Measurements from ENCODE around the gene GPC6. TPM values are rescaled to one million over a fixed set of nuclear protein-coding genes. Genes with fewer than 3 reads are reported as not detected.

Gene GPC6
- total and polyA plus RNA-seq, 2 donors (not counting 1 experiment from before 2014, with no cell fraction given), result not detected

- no peaks in the 10 kb centered on the region for H3K4me1 ChIP-seq (ENCODE audit: control insufficient read depth in 2 of 2, insufficient read depth in 2 of 2, low read length in 2 of 2)
- H3K4me2 ChIP-seq (replicated peaks; ENCODE audit: low read depth, low read length, poor library complexity, severe bottlenecking), result no peak overlapping the region
- TF ChIP-seq EZH2 (IDR thresholded peaks at IDR 0.05; ENCODE audit: borderline replicate concordance, insufficient read depth, low read depth, low read length, poor library complexity, severe bottlenecking), result no peak
- CTCF ChIA-PET, result no interaction called here
- H3K27me3 ChIP-seq (replicated peaks in 1 of 4; ENCODE audit: control extremely low read depth in 1 of 4, control insufficient read depth in 3 of 4, insufficient read depth in 4 of 4, low read length in 3 of 4), result no peaks in the 10 kb centered on the region
- no peak overlapping the region for H3K9ac ChIP-seq (ENCODE audit: low read length)
- H3K4me3 Mint-ChIP-seq, result no peak overlapping the region
- no peaks in the 10 kb centered on the region for H4K20me1 ChIP-seq (ENCODE audit: control insufficient read depth, insufficient read depth, low read length, poor library complexity, severe bottlenecking)
- no peak overlapping the region for H3K27ac ChIP-seq (ENCODE audit: low read length in 2 of 2)
- intact Hi-C loops (cut with micrococcal nuclease), result no loop called here
- no CpG with 5 or more reads among the region's 1 CpG for WGBS (ENCODE audit: insufficient coverage)
- no peak overlapping the region for H3K27ac Mint-ChIP-seq
- DNase-seq, result no peak
- H3K4me1 Mint-ChIP-seq, result no peaks in the 10 kb centered on the region
- H3K27me3 Mint-ChIP-seq, result no peaks in the 10 kb centered on the region
- no peak for ATAC-seq (ENCODE audit: low read depth)
- H3K79me2 ChIP-seq (ENCODE audit: control insufficient read depth, insufficient read depth, low read length), result no peaks in the 10 kb centered on the region
- no peaks in the 10 kb centered on the region for H3K36me3 ChIP-seq (replicated peaks in 1 of 2; ENCODE audit: control extremely low read depth in 1 of 2, control insufficient read depth in 1 of 2, extremely low read depth in 1 of 2, insufficient read depth in 2 of 2, low read length in 1 of 2)
- H3K9me3 Mint-ChIP-seq (ENCODE audit: insufficient read depth), result no peaks in the 10 kb centered on the region
- H2AFZ ChIP-seq (ENCODE audit: insufficient read depth, low read depth, low read length, poor library complexity, severe bottlenecking), result no peak overlapping the region
- POLR2A ChIA-PET, result no interaction called here
- no peaks in the 10 kb centered on the region for H3K9me3 ChIP-seq (ENCODE audit: control extremely low read depth in 1 of 3, control insufficient read depth in 2 of 3, insufficient read depth in 1 of 3, low read length in 2 of 3)
- H3K4me3 ChIP-seq (ENCODE audit: control extremely low read depth in 1 of 5, extremely low read depth in 1 of 5, insufficient read depth in 1 of 5, low read depth in 2 of 5, low read length in 4 of 5), result no peak overlapping the region
Observed at GRCh38 chr13:93368296-93368695, 141.7 kb downstream of the GPC6 start.

GRCh38 chr13:93368718-93369117, 142.1 kb downstream of the GPC6 start:
- TF ChIP-seq EZH2 (IDR thresholded peaks at IDR 0.05; ENCODE audit: borderline replicate concordance, insufficient read depth, low read depth, low read length, poor library complexity, severe bottlenecking), result no peak
- no peak for TF ChIP-seq CTCF (IDR thresholded peaks at IDR 0.05)
- Histone ChIP-seq H3K4me1 (ENCODE audit: control insufficient read depth in 2 of 2, insufficient read depth in 2 of 2, low read length in 2 of 2) (no peaks in the 10 kb centered on the region), H3K27ac (ENCODE audit: low read length in 2 of 2) (no peak overlapping the region), H3K36me3 (replicated peaks in 1 of 2; ENCODE audit: control extremely low read depth in 1 of 2, control insufficient read depth in 1 of 2, extremely low read depth in 1 of 2, insufficient read depth in 2 of 2, low read length in 1 of 2) (no peaks in the 10 kb centered on the region), H3K9ac (ENCODE audit: low read length) (no peak overlapping the region), H3K4me2 (replicated peaks; ENCODE audit: low read depth, low read length, poor library complexity, severe bottlenecking) (no peak overlapping the region), H3K4me3 (ENCODE audit: control extremely low read depth in 1 of 5, extremely low read depth in 1 of 5, insufficient read depth in 1 of 5, low read depth in 2 of 5, low read length in 4 of 5) (no peak overlapping the region), H3K9me3 (ENCODE audit: control extremely low read depth in 1 of 3, control insufficient read depth in 2 of 3, insufficient read depth in 1 of 3, low read length in 2 of 3) (no peaks in the 10 kb centered on the region), H3K79me2 (ENCODE audit: control insufficient read depth, insufficient read depth, low read length) (no peaks in the 10 kb centered on the region), H3K27me3 (replicated peaks in 1 of 4; ENCODE audit: control extremely low read depth in 1 of 4, control insufficient read depth in 3 of 4, insufficient read depth in 4 of 4, low read length in 3 of 4) (no peaks in the 10 kb centered on the region), H2AFZ (ENCODE audit: insufficient read depth, low read depth, low read length, poor library complexity, severe bottlenecking) (no peak overlapping the region), H4K20me1 (ENCODE audit: control insufficient read depth, insufficient read depth, low read length, poor library complexity, severe bottlenecking) (no peaks in the 10 kb centered on the region)
- Mint-ChIP-seq H3K9me3 (ENCODE audit: insufficient read depth) (no peaks in the 10 kb centered on the region), H3K4me3 (no peak overlapping the region), H3K4me1 (no peaks in the 10 kb centered on the region), H3K27ac (no peak overlapping the region), H3K27me3 (no peaks in the 10 kb centered on the region)
- POLR2A ChIA-PET, result no interaction called here
- intact Hi-C loops (cut with micrococcal nuclease), result no loop called here
- DNase-seq (no peak), ATAC-seq (ENCODE audit: low read depth) (no peak)
- CTCF ChIA-PET, result no interaction called here

Data from B cell (primary cell).